DND-41 (cell line): ENCODE measurements around the gene INSL6.
A peak's percentile ranks its signal among the peaks of the same experiment; 100 is the strongest.
"Not testable (repeated sequence)": the region's sequence is repeated elsewhere in the genome, so short reads cannot be mapped to it uniquely, and the experiment has no call there.

Experiments
- ATAC-seq: fragments of 200-7000 bp; cut with Tn5 transposase; 3 replicates; pipeline ENCODE4 v1.9.1; 2021; ENCODE audit warnings: low read depth; ENCODE audit not compliant: insufficient read depth
- DNase-seq: peaks from one replicate; pipeline ENCODE4 v3.0.0-alpha.2; 2020
- H2AFZ ChIP-seq: 2 replicates; pipeline ENCODE4 v1.6.0; 2012; ENCODE audit warnings: low read depth, low read length
- H3K27ac ChIP-seq: 2 replicates; pipeline ENCODE4 v1.5.1; 2012; ENCODE audit warnings: low read length, inconsistent platforms
- H3K27me3 ChIP-seq: fragments of 200-600 bp; sonication (generic); 2 replicates; pipeline ENCODE4 v1.6.0; 2012; ENCODE audit warnings: low read length, mild to moderate bottlenecking, inconsistent platforms; ENCODE audit not compliant: insufficient read depth, poor library complexity
- H3K36me3 ChIP-seq: 2 replicates; pipeline ENCODE4 v1.5.1; 2012; ENCODE audit warnings: low read length, inconsistent platforms; ENCODE audit not compliant: insufficient read depth
- H3K4me1 ChIP-seq: 2 replicates; pipeline ENCODE4 v1.5.1; 2012; ENCODE audit warnings: mild to moderate bottlenecking, low read length; ENCODE audit not compliant: insufficient read depth
- H3K4me2 ChIP-seq: 2 replicates; pipeline ENCODE4 v1.6.0; 2012; ENCODE audit warnings: mild to moderate bottlenecking, moderate library complexity, low read length, inconsistent platforms; ENCODE audit not compliant: insufficient read depth
- H3K4me3 ChIP-seq, 2 experiments: fragments of 200-600 bp in 1 of 2; shearing (Covaris generic) in 1 of 2; 2 replicates each; pipeline ENCODE4 v1.5.1; 2012 to 2016; ENCODE audit warnings: inconsistent platforms in 2 of 2, low read length in 2 of 2, mild to moderate bottlenecking in 2 of 2, low read depth in 1 of 2, moderate library complexity in 1 of 2
- H3K79me2 ChIP-seq: 2 replicates; pipeline ENCODE4 v1.6.0; 2012; ENCODE audit warnings: low read length, inconsistent platforms; ENCODE audit not compliant: insufficient read depth
- H3K9ac ChIP-seq: 2 replicates; pipeline ENCODE4 v1.6.0; 2012; ENCODE audit warnings: low read depth, mild to moderate bottlenecking, inconsistent platforms, low read length, moderate library complexity
- H3K9me3 ChIP-seq: 2 replicates; pipeline ENCODE4 v1.5.1; 2012; ENCODE audit warnings: low read length, moderate library complexity, mild to moderate bottlenecking, inconsistent platforms; ENCODE audit not compliant: insufficient read depth, severe bottlenecking
- H4K20me1 ChIP-seq: 2 replicates; pipeline ENCODE4 v1.6.0; 2012; ENCODE audit warnings: low read length; ENCODE audit not compliant: insufficient read depth
- CTCF ChIP-seq: IDR thresholded peaks from 2 replicates; pipeline ENCODE4 v1.5.1; 2012; ENCODE audit warnings: borderline replicate concordance, low read length, moderate library complexity, mild to moderate bottlenecking; ENCODE audit not compliant: poor library complexity, severe bottlenecking; ENCODE audit errors: extremely low read depth
- EZH2 ChIP-seq: IDR thresholded peaks from 3 replicates; pipeline ENCODE4 v1.6.1; 2012; ENCODE audit warnings: borderline replicate concordance, low read depth, mild to moderate bottlenecking, moderate library complexity, low read length, inconsistent platforms; ENCODE audit not compliant: severe bottlenecking

The INSL6 gene

DNA sequence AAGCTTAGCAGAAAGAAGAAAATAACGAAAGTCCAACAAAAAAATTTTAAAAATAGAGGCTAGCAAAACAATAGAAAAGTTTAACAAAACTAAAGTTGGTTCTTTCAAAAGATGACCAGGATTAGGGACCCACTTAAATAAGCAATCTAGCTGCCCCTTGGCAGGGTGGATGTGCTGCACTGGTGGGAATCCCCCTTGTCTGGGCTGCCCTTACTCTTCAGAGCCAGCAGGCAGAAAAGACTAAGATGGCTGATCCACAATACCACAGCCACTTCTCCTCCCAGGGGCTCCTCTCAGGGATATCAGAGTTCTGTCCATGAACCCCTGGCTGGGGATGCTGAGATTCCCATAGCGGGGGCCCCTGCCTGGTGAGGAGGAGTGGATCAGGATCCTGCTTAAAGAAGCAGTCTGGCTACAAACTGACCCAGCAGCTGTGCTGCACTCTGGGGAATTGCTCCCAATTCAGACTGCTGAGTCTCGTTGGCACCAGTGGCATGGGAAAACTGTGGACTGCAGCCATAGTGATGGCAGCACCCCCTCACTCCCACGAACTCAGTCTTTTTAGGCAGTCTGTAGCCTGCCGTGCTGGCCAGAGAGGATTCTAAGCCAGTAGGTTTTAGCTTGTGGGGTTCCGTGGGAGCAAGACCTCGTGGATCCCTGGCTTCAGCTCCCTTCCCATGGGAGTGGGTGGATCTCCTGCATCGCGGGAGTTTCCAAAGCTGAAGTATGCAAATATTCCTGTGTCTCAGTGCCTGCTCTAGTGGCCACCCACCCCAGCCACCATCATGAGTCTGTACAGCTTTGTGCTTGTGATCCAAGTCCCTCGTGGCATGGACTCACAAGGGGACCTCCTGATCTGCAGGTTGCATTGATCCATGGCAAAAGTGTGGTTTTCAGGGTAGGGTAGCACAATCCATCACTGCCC lies 2.9 kb upstream of the INSL6 start:
- Histone ChIP-seq H3K9me3 (no peaks in the 10 kb centered on the region), H3K36me3 (no peaks in the 10 kb centered on the region), H2AFZ (no peak overlapping the region), H3K27ac (no peak overlapping the region), H3K4me2 (no peak overlapping the region), H3K79me2 (no peaks in the 10 kb centered on the region), H3K9ac (no peak overlapping the region), H3K27me3 (no peaks in the 10 kb centered on the region), H3K4me1 (peaks cover 6% of the 10 kb centered on the region; the same call in 1 of the 2 replicates), H4K20me1 (no peaks in the 10 kb centered on the region), H3K4me3 (no peak overlapping the region)
- DNase-seq (no peak), ATAC-seq (no peak)
- TF ChIP-seq CTCF (no peak), EZH2 (no peak)

DNA sequence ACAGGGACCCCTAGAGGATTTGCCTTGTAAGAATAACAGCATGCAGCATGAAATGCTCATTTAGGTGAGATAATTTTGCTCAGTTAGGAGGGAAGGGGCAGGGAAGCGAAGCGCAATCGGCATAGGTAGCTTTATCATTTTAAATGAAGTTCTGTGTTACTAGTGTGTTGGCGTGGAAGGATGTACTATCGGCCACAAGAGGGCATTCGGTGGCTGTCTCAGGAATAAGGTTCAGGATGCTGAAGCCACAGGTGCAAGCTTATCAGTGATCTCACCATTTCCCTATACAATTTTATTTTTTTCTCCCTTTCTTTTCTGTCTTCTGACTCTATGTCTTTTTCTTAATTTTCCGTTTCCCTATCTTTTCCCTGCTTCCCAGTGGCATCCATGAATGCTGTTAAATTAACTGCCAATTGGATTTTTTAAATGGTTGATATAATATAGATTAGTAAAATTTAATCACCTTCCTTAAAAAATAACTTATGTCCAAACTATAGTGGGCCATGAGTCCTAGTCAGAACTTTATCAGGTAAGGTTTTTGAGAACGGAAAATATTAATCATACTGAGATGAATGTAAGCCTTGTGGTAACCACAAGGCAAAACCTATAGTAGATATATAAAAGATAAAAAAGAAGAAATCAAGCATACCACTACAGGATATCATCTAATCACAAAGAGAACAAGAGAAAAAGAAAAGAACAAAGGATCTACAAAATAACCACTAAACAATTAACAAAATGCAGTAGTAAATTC lies 1.2 kb upstream of the INSL6 start:
- peak; percentile 100 for ATAC-seq
- peak; percentile 70 for DNase-seq
- no peak overlapping the region for H3K4me3 ChIP-seq
- H3K9ac ChIP-seq, result no peak overlapping the region
- H3K27ac ChIP-seq, result no peak overlapping the region
- no peak overlapping the region for H2AFZ ChIP-seq
- no peaks in the 10 kb centered on the region for H4K20me1 ChIP-seq
- no peak for TF ChIP-seq EZH2
- peak; percentile 88 for TF ChIP-seq CTCF
- no peaks in the 10 kb centered on the region for H3K79me2 ChIP-seq
- no peak overlapping the region for H3K4me2 ChIP-seq
- H3K4me1 ChIP-seq, result peaks cover 6% of the 10 kb centered on the region; the same call in 1 of the 2 replicates
- H3K27me3 ChIP-seq, result no peaks in the 10 kb centered on the region
- no peaks in the 10 kb centered on the region for H3K9me3 ChIP-seq
- H3K36me3 ChIP-seq, result no peaks in the 10 kb centered on the region

- ATAC-seq, result no peak
- no peak overlapping the region for H2AFZ ChIP-seq
- peaks cover 6% of the 10 kb centered on the region; the same call in 1 of the 2 replicates for H3K4me1 ChIP-seq
Measured at GRCh38 chr9:5184776-5185175, 663 bp downstream of the INSL6 start.

GRCh38 chr9:5180631-5181030 lies 4.8 kb downstream of the INSL6 start:
- H3K9me3 ChIP-seq, ATAC-seq, H3K36me3 ChIP-seq, H3K27ac ChIP-seq, H2AFZ ChIP-seq, H4K20me1 ChIP-seq, DNase-seq, H3K27me3 ChIP-seq, H3K4me3 ChIP-seq, H3K9ac ChIP-seq, H3K4me2 ChIP-seq, H3K79me2 ChIP-seq: not testable (repeated sequence)
- H3K4me1 ChIP-seq, result peaks cover 12% of the 10 kb centered on the region

More at GRCh38 chr9:5184776-5185175, 663 bp downstream of the INSL6 start:
- H3K4me3 ChIP-seq, result no peak overlapping the region
- no peaks in the 10 kb centered on the region for H3K9me3 ChIP-seq
- no peak overlapping the region for H3K4me2 ChIP-seq
- no peaks in the 10 kb centered on the region for H4K20me1 ChIP-seq
- no peak overlapping the region for H3K27ac ChIP-seq
- H3K27me3 ChIP-seq, result no peaks in the 10 kb centered on the region
- no peak for DNase-seq
- no peaks in the 10 kb centered on the region for H3K36me3 ChIP-seq
- no peak overlapping the region for H3K9ac ChIP-seq
- TF ChIP-seq EZH2 (no peak), CTCF (no peak)
- no peaks in the 10 kb centered on the region for H3K79me2 ChIP-seq
